Smooth muscle cell (in vitro differentiated cells): ENCODE data around the gene GNAS. TPM values are rescaled to one million over a fixed set of nuclear protein-coding genes. Genes with fewer than 3 reads are reported as not detected.

Experiments used
- DNase-seq: peaks from one replicate; lab custom pipeline; 2025; ENCODE audit not compliant: unreplicated experiment; lab: John Stamatoyannopoulos, UW
- H2AFZ ChIP-seq: fragments of 200-600 bp; sonication (generic); 2 replicates; pipeline ENCODE4 v1.6.0; 2016; ENCODE audit warnings: antibody characterized with exemption, low read depth, mild to moderate bottlenecking
- H3F3A ChIP-seq: fragments of 200-600 bp; sonication (generic); 2 replicates; pipeline ENCODE4 v1.6.0; 2017; ENCODE audit warnings: antibody characterized with exemption, low read depth
- H3K27ac ChIP-seq: fragments of 200-600 bp; sonication (generic); 2 replicates; pipeline ENCODE4 v1.5.1; 2016; ENCODE audit warnings: low read depth, mild to moderate bottlenecking
- H3K27me3 ChIP-seq: fragments of 200-600 bp; sonication (generic); 2 replicates; pipeline ENCODE4 v1.6.1; 2016; ENCODE audit warnings: low read depth, mild to moderate bottlenecking
- H3K36me3 ChIP-seq: fragments of 200-600 bp; sonication (generic); 2 replicates; pipeline ENCODE4 v1.5.1; 2016; ENCODE audit warnings: low read depth
- H3K4me1 ChIP-seq: fragments of 200-600 bp; sonication (generic); 2 replicates; pipeline ENCODE4 v1.5.1; 2016; ENCODE audit warnings: low read depth
- H3K4me2 ChIP-seq: fragments of 200-600 bp; sonication (generic); 2 replicates; pipeline ENCODE4 v1.6.0; 2016; ENCODE audit warnings: mild to moderate bottlenecking
- H3K4me3 ChIP-seq: fragments of 200-600 bp; sonication (generic); 2 replicates; pipeline ENCODE4 v1.5.1; 2016; ENCODE audit warnings: mild to moderate bottlenecking
- H3K79me2 ChIP-seq: fragments of 200-600 bp; sonication (generic); 2 replicates; pipeline ENCODE4 v1.6.0; 2016; ENCODE audit warnings: low read depth, mild to moderate bottlenecking
- H3K9ac ChIP-seq: fragments of 200-600 bp; sonication (generic); 2 replicates; pipeline ENCODE4 v1.6.0; 2016; ENCODE audit warnings: low read depth
- H3K9me3 ChIP-seq: fragments of 200-600 bp; sonication (generic); replicated peaks from 2 replicates; pipeline ENCODE4 v1.5.1; 2016; ENCODE audit warnings: low read depth
- H4K20me1 ChIP-seq: fragments of 200-600 bp; sonication (generic); 2 replicates; pipeline ENCODE4 v1.6.0; 2016; ENCODE audit warnings: low read depth
- WGBS: methylation state at CpG from one replicate; pipeline ENCODE4 v1.1.7; 2016; ENCODE audit warnings: low lambda C conversion rate; 5-methylcytosine and 5-hydroxymethylcytosine counted together
- polyA plus RNA-seq: library from polyadenylated mRNA; unstranded; fragments of >200 nt; fragmentation: Nextera tagmentation; extraction: Ambion mirVana; gene quantifications from 2 replicates; pipeline ENCODE4 v1.2.1, GENCODE V29; 2016
- total RNA-seq: library from RNA; depleted of rRNA; stranded (reverse); fragments of >200 nt; gene quantifications from 2 replicates; pipeline ENCODE4 v1.2.3, GENCODE V29; 2014
- TF ChIP-seq, protein P1 (sequence below): fragments of 200-600 bp; sonication (generic); IDR thresholded peaks from 2 replicates; pipeline ENCODE4 v1.5.1; 2017; ENCODE audit warnings: borderline replicate concordance, mild to moderate bottlenecking, antibody characterized with exemption; ENCODE audit not compliant: insufficient read depth, poor library complexity, severe bottlenecking

The GNAS gene
- total and polyA plus RNA-seq, 2 experiments from 2014 or later = 1,240 to 1,914 TPM

- Histone ChIP-seq H3K4me1 (peaks cover 16% of the 10 kb centered on the region), H4K20me1 (peaks cover 98% of the 10 kb centered on the region), H3F3A (peaks cover 27% of the 10 kb centered on the region), H3K27me3 (no peaks in the 10 kb centered on the region), H3K27ac (peak overlapping the region; percentile 89), H3K36me3 (peaks cover 27% of the 10 kb centered on the region), H3K9ac (no peak overlapping the region), H2AFZ (no peak overlapping the region), H3K4me2 (no peak overlapping the region), H3K4me3 (no peak overlapping the region), H3K9me3 (no peaks in the 10 kb centered on the region), H3K79me2 (peaks cover 58% of the 10 kb centered on the region)
- TF ChIP-seq, protein P1, sequence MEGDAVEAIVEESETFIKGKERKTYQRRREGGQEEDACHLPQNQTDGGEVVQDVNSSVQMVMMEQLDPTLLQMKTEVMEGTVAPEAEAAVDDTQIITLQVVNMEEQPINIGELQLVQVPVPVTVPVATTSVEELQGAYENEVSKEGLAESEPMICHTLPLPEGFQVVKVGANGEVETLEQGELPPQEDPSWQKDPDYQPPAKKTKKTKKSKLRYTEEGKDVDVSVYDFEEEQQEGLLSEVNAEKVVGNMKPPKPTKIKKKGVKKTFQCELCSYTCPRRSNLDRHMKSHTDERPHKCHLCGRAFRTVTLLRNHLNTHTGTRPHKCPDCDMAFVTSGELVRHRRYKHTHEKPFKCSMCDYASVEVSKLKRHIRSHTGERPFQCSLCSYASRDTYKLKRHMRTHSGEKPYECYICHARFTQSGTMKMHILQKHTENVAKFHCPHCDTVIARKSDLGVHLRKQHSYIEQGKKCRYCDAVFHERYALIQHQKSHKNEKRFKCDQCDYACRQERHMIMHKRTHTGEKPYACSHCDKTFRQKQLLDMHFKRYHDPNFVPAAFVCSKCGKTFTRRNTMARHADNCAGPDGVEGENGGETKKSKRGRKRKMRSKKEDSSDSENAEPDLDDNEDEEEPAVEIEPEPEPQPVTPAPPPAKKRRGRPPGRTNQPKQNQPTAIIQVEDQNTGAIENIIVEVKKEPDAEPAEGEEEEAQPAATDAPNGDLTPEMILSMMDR = no peak
- 92% methylated on average over 5 of the region's 5 CpGs for WGBS
- no peak for DNase-seq
These were observed 53.6 kb downstream of the GNAS start for GRCh38 chr20:58906111-58906510.

GRCh38 chr20:58906894-58907293 lies 54.4 kb downstream of the GNAS start:
- peaks cover 15% of the 10 kb centered on the region for H3K4me1 ChIP-seq
- peaks cover 34% of the 10 kb centered on the region for H3K36me3 ChIP-seq
- peaks cover 35% of the 10 kb centered on the region for H3F3A ChIP-seq
- H3K27ac ChIP-seq = peak overlapping the region; percentile 89
- peak overlapping the region; percentile 41 for H3K9ac ChIP-seq
- peaks cover 94% of the 10 kb centered on the region for H4K20me1 ChIP-seq
- 86% methylated on average over 3 of the region's 3 CpGs for WGBS
- no peak overlapping the region for H2AFZ ChIP-seq
- H3K9me3 ChIP-seq = no peaks in the 10 kb centered on the region
- H3K27me3 ChIP-seq = no peaks in the 10 kb centered on the region
- TF ChIP-seq, protein P1 = no peak
- peak overlapping the region; percentile 62 for H3K4me2 ChIP-seq
- no peak overlapping the region for H3K4me3 ChIP-seq
- peaks cover 50% of the 10 kb centered on the region for H3K79me2 ChIP-seq
- DNase-seq = no peak

DNA sequence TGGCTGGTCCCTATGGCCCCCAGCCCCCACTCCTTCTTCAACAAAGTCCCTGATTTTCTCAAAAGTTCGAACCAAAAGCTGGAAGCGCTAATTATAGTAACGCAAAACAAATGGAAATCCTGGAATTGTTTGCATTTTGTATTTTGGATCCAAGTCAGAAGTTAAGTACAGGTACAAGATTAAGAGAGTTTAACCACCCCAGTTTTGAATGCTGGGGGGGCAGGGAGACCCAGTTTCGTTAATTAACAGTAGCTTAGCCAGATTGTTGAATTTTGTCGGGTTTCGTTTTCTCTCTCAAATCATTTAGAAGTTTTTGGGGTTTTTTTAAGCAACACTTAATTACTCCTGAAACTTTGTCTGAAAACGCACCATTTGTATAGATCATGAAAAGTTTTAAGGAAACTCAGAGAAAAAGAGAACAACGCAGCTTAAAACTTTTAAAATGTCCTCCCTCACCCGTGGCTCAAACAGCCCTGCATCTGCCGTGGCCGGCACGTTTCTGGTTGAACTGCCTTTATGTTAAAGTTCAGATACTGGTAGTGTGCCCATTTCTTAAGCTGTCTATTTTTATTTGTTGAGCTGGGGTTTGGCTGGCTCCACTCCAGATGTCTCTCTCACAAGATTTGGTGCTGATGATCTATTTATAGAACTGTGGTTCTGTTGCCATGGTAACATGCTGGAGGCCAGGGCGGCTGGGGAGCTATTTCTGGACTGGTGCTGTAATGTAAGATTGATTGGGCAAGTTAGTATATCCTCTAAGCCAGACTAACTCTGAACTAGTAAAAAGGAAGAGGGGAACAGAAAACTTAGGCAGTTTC lies 55.0 kb downstream of the GNAS start:
- peak overlapping the region; percentile 11 for H3K4me3 ChIP-seq
- peaks cover 87% of the 10 kb centered on the region for H4K20me1 ChIP-seq
- H2AFZ ChIP-seq = no peak overlapping the region
- TF ChIP-seq, protein P1 = no peak
- H3K79me2 ChIP-seq = peaks cover 44% of the 10 kb centered on the region
- WGBS = 58% methylated on average over 13 of the region's 13 CpGs
- H3F3A ChIP-seq = peaks cover 36% of the 10 kb centered on the region
- no peaks in the 10 kb centered on the region for H3K27me3 ChIP-seq
- peaks cover 34% of the 10 kb centered on the region for H3K36me3 ChIP-seq
- peak; percentile 44 for DNase-seq
- peak overlapping the region; percentile 89 for H3K27ac ChIP-seq
- peak overlapping the region; percentile 64 for H3K4me2 ChIP-seq
- peak overlapping the region; percentile 73 for H3K9ac ChIP-seq
- H3K9me3 ChIP-seq = no peaks in the 10 kb centered on the region
- H3K4me1 ChIP-seq = peaks cover 15% of the 10 kb centered on the region
